ENCODE data around the gene CALHM3. TPM values are rescaled to one million over a fixed set of nuclear protein-coding genes. Genes with fewer than 3 reads are reported as not detected.

The CALHM3 gene
- total RNA-seq, 1 donor from 2014 or later = not detected

GRCh38 chr10:103457896-103458583, 21.0 kb downstream of the CALHM3 start:
- H3K27ac Mint-ChIP-seq (ENCODE audit: unreplicated experiment) = no peak overlapping the region
- peaks cover 1% of the 10 kb centered on the region for H3K9me3 Mint-ChIP-seq (ENCODE audit: unreplicated experiment)
- H3K27me3 Mint-ChIP-seq (ENCODE audit: unreplicated experiment) = peaks cover 6% of the 10 kb centered on the region
- DNase-seq = no peak
- TF ChIP-seq CTCF (IDR thresholded peaks at IDR 0.05; ENCODE audit: partially characterized antibody, unreplicated experiment) = no peak
- no peak overlapping the region for H3K4me3 Mint-ChIP-seq (ENCODE audit: unreplicated experiment)
- H3K36me3 Mint-ChIP-seq (ENCODE audit: unreplicated experiment) = peaks cover under 1% of the 10 kb centered on the region
- peaks cover 3% of the 10 kb centered on the region for H3K4me1 Mint-ChIP-seq (ENCODE audit: low read depth, unreplicated experiment)

GRCh38 chr10:103457176-103457712, 21.8 kb downstream of the CALHM3 start:
- no peak for TF ChIP-seq CTCF (IDR thresholded peaks at IDR 0.05; ENCODE audit: partially characterized antibody, unreplicated experiment)
- peaks cover 1% of the 10 kb centered on the region for H3K9me3 Mint-ChIP-seq (ENCODE audit: unreplicated experiment)
- H3K4me1 Mint-ChIP-seq (ENCODE audit: low read depth, unreplicated experiment) = peaks cover 6% of the 10 kb centered on the region
- peaks cover 3% of the 10 kb centered on the region for H3K36me3 Mint-ChIP-seq (ENCODE audit: unreplicated experiment)
- H3K27me3 Mint-ChIP-seq (ENCODE audit: unreplicated experiment) = peaks cover 6% of the 10 kb centered on the region
- no peak overlapping the region for H3K4me3 Mint-ChIP-seq (ENCODE audit: unreplicated experiment)
- no peak for DNase-seq
- H3K27ac Mint-ChIP-seq (ENCODE audit: unreplicated experiment) = no peak overlapping the region

GRCh38 chr10:103456074-103456660, 22.9 kb downstream of the CALHM3 start:
- Mint-ChIP-seq H3K36me3 (ENCODE audit: unreplicated experiment) (peaks cover 3% of the 10 kb centered on the region), H3K27ac (ENCODE audit: unreplicated experiment) (no peak overlapping the region), H3K9me3 (ENCODE audit: unreplicated experiment) (peaks cover 1% of the 10 kb centered on the region), H3K4me1 (ENCODE audit: low read depth, unreplicated experiment) (peaks cover 6% of the 10 kb centered on the region), H3K4me3 (ENCODE audit: unreplicated experiment) (no peak overlapping the region), H3K27me3 (ENCODE audit: unreplicated experiment) (peaks cover 6% of the 10 kb centered on the region)
- no peak for DNase-seq
- no peak for TF ChIP-seq CTCF (IDR thresholded peaks at IDR 0.05; ENCODE audit: partially characterized antibody, unreplicated experiment)

GRCh38 chr10:103455235-103455634, 23.8 kb downstream of the CALHM3 start:
- H3K9me3 Mint-ChIP-seq (ENCODE audit: unreplicated experiment) = peaks cover 4% of the 10 kb centered on the region
- no peak overlapping the region for H3K27ac Mint-ChIP-seq (ENCODE audit: unreplicated experiment)
- H3K4me1 Mint-ChIP-seq (ENCODE audit: low read depth, unreplicated experiment) = peaks cover 6% of the 10 kb centered on the region
- peaks cover 3% of the 10 kb centered on the region for H3K36me3 Mint-ChIP-seq (ENCODE audit: unreplicated experiment)
- DNase-seq = no peak
- no peak for TF ChIP-seq CTCF (IDR thresholded peaks at IDR 0.05; ENCODE audit: partially characterized antibody, unreplicated experiment)
- peaks cover 6% of the 10 kb centered on the region for H3K27me3 Mint-ChIP-seq (ENCODE audit: unreplicated experiment)
- no peak overlapping the region for H3K4me3 Mint-ChIP-seq (ENCODE audit: unreplicated experiment)

GRCh38 chr10:103454026-103454425, 25.0 kb downstream of the CALHM3 start:
- Mint-ChIP-seq H3K9me3 (ENCODE audit: unreplicated experiment) (peaks cover 3% of the 10 kb centered on the region), H3K27ac (ENCODE audit: unreplicated experiment) (no peak overlapping the region), H3K27me3 (ENCODE audit: unreplicated experiment) (no peaks in the 10 kb centered on the region), H3K4me1 (ENCODE audit: low read depth, unreplicated experiment) (peaks cover 2% of the 10 kb centered on the region), H3K4me3 (ENCODE audit: unreplicated experiment) (no peak overlapping the region), H3K36me3 (ENCODE audit: unreplicated experiment) (peaks cover 3% of the 10 kb centered on the region)
- TF ChIP-seq CTCF (IDR thresholded peaks at IDR 0.05; ENCODE audit: partially characterized antibody, unreplicated experiment) = no peak
- DNase-seq = no peak
